WTC11 (cell line): Measurements from ENCODE around the gene ZBTB48. TPM values are rescaled to one million over a fixed set of nuclear protein-coding genes. Genes with fewer than 3 reads are reported as not detected.

Experiments
- ATAC-seq: fragments of 200-7000 bp; cut with Tn5 transposase; 2 replicates; pipeline ENCODE4 v1.10.0; 2021; ENCODE audit warnings: mild to moderate bottlenecking, moderate library complexity
- CTCF ChIA-PET: fragments of 300-600 bp; sonication (Branson Sonifier 250); formaldehyde crosslinking; loops from one replicate; lab custom pipeline; 2021; ENCODE audit warnings: antibody characterized with exemption; lab: Charles Lee
- POLR2A ChIA-PET: fragments of 350-600 bp; sonication (Branson Sonifier 250); formaldehyde crosslinking; loops from one replicate; lab custom pipeline; 2021; ENCODE audit warnings: antibody characterized with exemption; lab: Charles Lee
- DNase-seq: peaks from one replicate; pipeline ENCODE4 v3.0.0; 2021; ENCODE audit warnings: low spot score
- H3K27ac Mint-ChIP-seq: 2 replicates; pipeline ENCODE4 v1.8.0; 2021; ENCODE audit warnings: mixed read lengths
- H3K27me3 Mint-ChIP-seq: 2 replicates; pipeline ENCODE4 v1.8.0; 2021; ENCODE audit warnings: low read depth, mild to moderate bottlenecking, moderate library complexity, mixed read lengths
- H3K36me3 Mint-ChIP-seq: 2 replicates; pipeline ENCODE4 v1.8.0; 2021; ENCODE audit warnings: mixed read lengths
- H3K4me1 Mint-ChIP-seq: 2 replicates; pipeline ENCODE4 v1.8.0; 2022; ENCODE audit warnings: mixed read lengths
- H3K4me3 Mint-ChIP-seq: 2 replicates; pipeline ENCODE4 v1.8.0; 2021; ENCODE audit warnings: mild to moderate bottlenecking, moderate library complexity, mixed read lengths
- H3K9me3 Mint-ChIP-seq: 2 replicates; pipeline ENCODE4 v1.8.0; 2021; ENCODE audit warnings: mixed read lengths
- GTF2I ChIP-seq: fragments of 250-450 bp; sonication (Bioruptor Pico); conservative IDR thresholded peaks from 2 replicates; pipeline ENCODE4 v1.4.0; 2021; ENCODE audit warnings: mild to moderate bottlenecking
- HMGA2 ChIP-seq: fragments of 250-450 bp; sonication (Bioruptor Pico); IDR thresholded peaks from 2 replicates; pipeline ENCODE4 v1.4.0; 2021; ENCODE audit warnings: mild to moderate bottlenecking, moderate library complexity
- JUN ChIP-seq: sonication (generic); formaldehyde crosslinking; IDR thresholded peaks from 2 replicates; pipeline ENCODE4 v1.8.0; 2023; ENCODE audit warnings: mild to moderate bottlenecking, missing genetic modification reagents
- MXD4 ChIP-seq: fragments of 250-450 bp; sonication (Bioruptor Pico); IDR thresholded peaks from 2 replicates; pipeline ENCODE4 v1.8.0; 2021; ENCODE audit warnings: mild to moderate bottlenecking, moderate library complexity, borderline replicate concordance
- NR1H2 ChIP-seq: sonication (generic); formaldehyde crosslinking; IDR thresholded peaks from 2 replicates; pipeline ENCODE4 v1.9.0; 2021; ENCODE audit warnings: mild to moderate bottlenecking, moderate library complexity, missing genetic modification reagents
- OVOL2 ChIP-seq: fragments of 250-450 bp; sonication (Bioruptor Pico); IDR thresholded peaks from 2 replicates; pipeline ENCODE4 v1.9.0; 2021; ENCODE audit warnings: mild to moderate bottlenecking, borderline replicate concordance
- RELA ChIP-seq: sonication (generic); formaldehyde crosslinking; IDR thresholded peaks from 2 replicates; pipeline ENCODE4 v1.8.1; 2022; ENCODE audit warnings: missing genetic modification reagents, mild to moderate bottlenecking, borderline replicate concordance
- SMAD3 ChIP-seq: sonication (generic); formaldehyde crosslinking; IDR thresholded peaks from 2 replicates; pipeline ENCODE4 v1.8.0; 2022; ENCODE audit warnings: missing genetic modification reagents, mild to moderate bottlenecking, borderline replicate concordance
- TEAD1 ChIP-seq: sonication (generic); formaldehyde crosslinking; IDR thresholded peaks from 2 replicates; pipeline ENCODE4 v1.8.0; 2022; ENCODE audit warnings: mild to moderate bottlenecking, missing genetic modification reagents
- ZNF121 ChIP-seq: sonication (generic); formaldehyde crosslinking; IDR thresholded peaks from 2 replicates; pipeline ENCODE4 v1.8.0; 2023; ENCODE audit warnings: missing genetic modification reagents
- ZNF219 ChIP-seq: sonication (generic); formaldehyde crosslinking; IDR thresholded peaks from 2 replicates; pipeline ENCODE4 v1.8.0; 2023; ENCODE audit warnings: missing genetic modification reagents, mild to moderate bottlenecking, borderline replicate concordance
- ZNF232 ChIP-seq: sonication (generic); formaldehyde crosslinking; IDR thresholded peaks from 2 replicates; pipeline ENCODE4 v1.8.0; 2022; ENCODE audit warnings: mild to moderate bottlenecking, missing genetic modification reagents
- ZNF263 ChIP-seq: sonication (generic); formaldehyde crosslinking; IDR thresholded peaks from 2 replicates; pipeline ENCODE4 v1.8.1; 2022; ENCODE audit warnings: low read depth, mild to moderate bottlenecking, moderate library complexity, missing genetic modification reagents
- ZNF416 ChIP-seq: fragments of 250-450 bp; sonication (Bioruptor Pico); IDR thresholded peaks from 2 replicates; pipeline ENCODE4 v1.9.0; 2021; ENCODE audit warnings: mild to moderate bottlenecking, inconsistent platforms
- ZNF423 ChIP-seq: fragments of 250-450 bp; sonication (Bioruptor Pico); IDR thresholded peaks from 2 replicates; pipeline ENCODE4 v2.1.2; 2022; ENCODE audit warnings: mild to moderate bottlenecking, moderate library complexity
- ZNF671 ChIP-seq: fragments of 250-450 bp; sonication (Bioruptor Pico); IDR thresholded peaks from 2 replicates; pipeline ENCODE4 v1.8.0; 2021; ENCODE audit warnings: mild to moderate bottlenecking
- total RNA-seq: library from RNA; stranded (reverse); gene quantifications from 3 replicates; pipeline ENCODE4 v1.2.3, GENCODE V29; 2021
- TF ChIP-seq, protein P1 (sequence below): sonication (generic); formaldehyde crosslinking; IDR thresholded peaks from 2 replicates; pipeline ENCODE4 v1.8.1; 2023; ENCODE audit warnings: mild to moderate bottlenecking, moderate library complexity, missing genetic modification reagents
- TF ChIP-seq, protein P2 (sequence below): fragments of 250-450 bp; sonication (Bioruptor Pico); IDR thresholded peaks from 2 replicates; pipeline ENCODE4 v1.9.0; 2021; ENCODE audit warnings: mild to moderate bottlenecking
- TF ChIP-seq, protein P3 (sequence below): sonication (generic); formaldehyde crosslinking; IDR thresholded peaks from 2 replicates; pipeline ENCODE4 v1.8.1; 2023; ENCODE audit warnings: mild to moderate bottlenecking, missing genetic modification reagents
- TF ChIP-seq, protein P4 (sequence below): sonication (generic); formaldehyde crosslinking; IDR thresholded peaks from 2 replicates; pipeline ENCODE4 v1.8.1; 2023; ENCODE audit warnings: mild to moderate bottlenecking, missing genetic modification reagents, moderate library complexity
- TF ChIP-seq, protein P5 (sequence below): sonication (generic); formaldehyde crosslinking; IDR thresholded peaks from 2 replicates; pipeline ENCODE4 v1.8.0; 2023; ENCODE audit warnings: mild to moderate bottlenecking, missing genetic modification reagents
- TF ChIP-seq, protein P6 (sequence below): sonication (generic); formaldehyde crosslinking; IDR thresholded peaks from 2 replicates; pipeline ENCODE4 v1.8.0; 2023; ENCODE audit warnings: missing genetic modification reagents

ZBTB48 gene
- total RNA-seq, 1 experiment from 2014 or later, result 29.1 TPM

DNA sequence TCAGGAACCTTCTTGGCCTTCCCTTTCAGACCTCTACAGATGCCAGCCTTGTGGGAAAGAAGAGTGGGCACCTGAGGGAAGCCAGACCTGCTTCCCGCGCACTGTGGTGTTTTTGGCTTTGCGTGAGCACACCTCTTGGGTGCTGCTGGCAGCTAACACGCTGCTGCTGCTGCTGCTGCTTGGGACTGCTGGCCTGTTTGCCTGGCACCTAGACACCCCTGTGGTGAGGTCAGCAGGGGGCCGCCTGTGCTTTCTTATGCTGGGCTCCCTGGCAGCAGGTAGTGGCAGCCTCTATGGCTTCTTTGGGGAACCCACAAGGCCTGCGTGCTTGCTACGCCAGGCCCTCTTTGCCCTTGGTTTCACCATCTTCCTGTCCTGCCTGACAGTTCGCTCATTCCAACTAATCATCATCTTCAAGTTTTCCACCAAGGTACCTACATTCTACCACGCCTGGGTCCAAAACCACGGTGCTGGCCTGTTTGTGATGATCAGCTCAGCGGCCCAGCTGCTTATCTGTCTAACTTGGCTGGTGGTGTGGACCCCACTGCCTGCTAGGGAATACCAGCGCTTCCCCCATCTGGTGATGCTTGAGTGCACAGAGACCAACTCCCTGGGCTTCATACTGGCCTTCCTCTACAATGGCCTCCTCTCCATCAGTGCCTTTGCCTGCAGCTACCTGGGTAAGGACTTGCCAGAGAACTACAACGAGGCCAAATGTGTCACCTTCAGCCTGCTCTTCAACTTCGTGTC, 995 bp upstream of the ZBTB48 start:
- Mint-ChIP-seq H3K27me3 (no peaks in the 10 kb centered on the region), H3K4me3 (peak overlapping the region; percentile 85), H3K4me1 (peaks cover 14% of the 10 kb centered on the region), H3K36me3 (peaks cover 3% of the 10 kb centered on the region; the same call in 1 of the 2 replicates), H3K9me3 (no peaks in the 10 kb centered on the region), H3K27ac (peak overlapping the region; percentile 14; the same call in 1 of the 2 replicates)
- ATAC-seq (no peak), DNase-seq (no peak)
- ChIA-PET POLR2A (no interaction called here), CTCF (interaction anchor here (0.6 to 1.4 kb wide), 3 partner anchors 56 to 1351 kb away, joined by 4 to 5 read pairs (median 4); no protein-coding TSS in a partner anchor)
- TF ChIP-seq ZNF219 (CRISPR knock-in tag), result no peak
- no peak for TF ChIP-seq ZNF121
- no peak for TF ChIP-seq MXD4
- TF ChIP-seq ZNF416 (CRISPR knock-in tag), result no peak
- TF ChIP-seq, protein P1, sequence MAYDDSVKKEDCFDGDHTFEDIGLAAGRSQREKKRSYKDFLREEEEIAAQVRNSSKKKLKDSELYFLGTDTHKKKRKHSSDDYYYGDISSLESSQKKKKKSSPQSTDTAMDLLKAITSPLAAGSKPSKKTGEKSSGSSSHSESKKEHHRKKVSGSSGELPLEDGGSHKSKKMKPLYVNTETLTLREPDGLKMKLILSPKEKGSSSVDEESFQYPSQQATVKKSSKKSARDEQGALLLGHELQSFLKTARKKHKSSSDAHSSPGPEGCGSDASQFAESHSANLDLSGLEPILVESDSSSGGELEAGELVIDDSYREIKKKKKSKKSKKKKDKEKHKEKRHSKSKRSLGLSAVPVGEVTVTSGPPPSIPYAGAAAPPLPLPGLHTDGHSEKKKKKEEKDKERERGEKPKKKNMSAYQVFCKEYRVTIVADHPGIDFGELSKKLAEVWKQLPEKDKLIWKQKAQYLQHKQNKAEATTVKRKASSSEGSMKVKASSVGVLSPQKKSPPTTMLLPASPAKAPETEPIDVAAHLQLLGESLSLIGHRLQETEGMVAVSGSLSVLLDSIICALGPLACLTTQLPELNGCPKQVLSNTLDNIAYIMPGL (CRISPR knock-in tag), result no peak
- no peak for TF ChIP-seq ZNF263 (CRISPR knock-in tag)
- no peak for TF ChIP-seq GTF2I (CRISPR knock-in tag)
- TF ChIP-seq, protein P2, sequence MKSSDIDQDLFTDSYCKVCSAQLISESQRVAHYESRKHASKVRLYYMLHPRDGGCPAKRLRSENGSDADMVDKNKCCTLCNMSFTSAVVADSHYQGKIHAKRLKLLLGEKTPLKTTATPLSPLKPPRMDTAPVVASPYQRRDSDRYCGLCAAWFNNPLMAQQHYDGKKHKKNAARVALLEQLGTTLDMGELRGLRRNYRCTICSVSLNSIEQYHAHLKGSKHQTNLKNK (CRISPR knock-in tag), result no peak
- no peak for TF ChIP-seq JUN (CRISPR knock-in tag)
- no peak for TF ChIP-seq RELA (CRISPR knock-in tag)
- TF ChIP-seq ZNF423, result no peak
- no peak for TF ChIP-seq HMGA2 (CRISPR knock-in tag)

DNA sequence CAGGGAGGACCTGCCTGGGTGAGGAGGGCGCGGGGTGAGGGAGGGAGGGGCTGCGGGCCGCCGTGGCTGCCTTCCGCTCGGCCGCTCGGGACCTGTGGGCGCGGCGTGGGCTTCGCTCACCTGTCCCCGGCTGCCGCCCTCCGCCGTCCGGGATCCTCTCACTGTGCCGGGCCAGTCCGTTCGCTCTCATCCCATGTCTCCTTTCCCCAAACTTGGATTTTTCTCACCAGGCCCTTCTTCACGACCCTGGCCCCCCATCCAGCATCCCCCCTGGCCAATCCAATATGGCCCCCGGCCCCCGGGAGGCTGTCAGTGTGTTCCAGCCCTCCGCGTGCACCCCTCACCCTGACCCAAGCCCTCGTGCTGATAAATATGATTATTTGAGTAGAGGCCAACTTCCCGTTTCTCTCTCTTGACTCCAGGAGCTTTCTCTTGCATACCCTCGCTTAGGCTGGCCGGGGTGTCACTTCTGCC, 362 bp downstream of the ZBTB48 start:
- peak overlapping the region; percentile 85 for H3K4me3 Mint-ChIP-seq
- H3K4me1 Mint-ChIP-seq, result peaks cover 17% of the 10 kb centered on the region
- ChIA-PET CTCF (interaction anchor here (1.0 to 2.9 kb wide), 11 partner anchors 22 to 375 kb away, joined by 3 to 20 read pairs (median 5); partner anchors contain the start of genes KLHL21, NOL9 and TAS1R1), POLR2A (interaction anchor here (0.6 to 2.0 kb wide), 5 partner anchors 15 to 89 kb away, joined by 3 to 5 read pairs (median 3); partner anchors contain the start of genes NOL9 and TAS1R1)
- TF ChIP-seq NR1H2 (CRISPR knock-in tag) (no peak), ZNF232 (0 out of 2 replicates have a peak, but pooled peaks have one; percentile 27)
- H3K27ac Mint-ChIP-seq, result peak overlapping the region; percentile 41; the same call in 1 of the 2 replicates
- peaks cover 3% of the 10 kb centered on the region; the same call in 1 of the 2 replicates for H3K36me3 Mint-ChIP-seq
- ATAC-seq, result peak; percentile 9; the same call in 1 of the 2 replicates
- no peaks in the 10 kb centered on the region for H3K27me3 Mint-ChIP-seq
- no peaks in the 10 kb centered on the region for H3K9me3 Mint-ChIP-seq
- DNase-seq, result no peak

DNA sequence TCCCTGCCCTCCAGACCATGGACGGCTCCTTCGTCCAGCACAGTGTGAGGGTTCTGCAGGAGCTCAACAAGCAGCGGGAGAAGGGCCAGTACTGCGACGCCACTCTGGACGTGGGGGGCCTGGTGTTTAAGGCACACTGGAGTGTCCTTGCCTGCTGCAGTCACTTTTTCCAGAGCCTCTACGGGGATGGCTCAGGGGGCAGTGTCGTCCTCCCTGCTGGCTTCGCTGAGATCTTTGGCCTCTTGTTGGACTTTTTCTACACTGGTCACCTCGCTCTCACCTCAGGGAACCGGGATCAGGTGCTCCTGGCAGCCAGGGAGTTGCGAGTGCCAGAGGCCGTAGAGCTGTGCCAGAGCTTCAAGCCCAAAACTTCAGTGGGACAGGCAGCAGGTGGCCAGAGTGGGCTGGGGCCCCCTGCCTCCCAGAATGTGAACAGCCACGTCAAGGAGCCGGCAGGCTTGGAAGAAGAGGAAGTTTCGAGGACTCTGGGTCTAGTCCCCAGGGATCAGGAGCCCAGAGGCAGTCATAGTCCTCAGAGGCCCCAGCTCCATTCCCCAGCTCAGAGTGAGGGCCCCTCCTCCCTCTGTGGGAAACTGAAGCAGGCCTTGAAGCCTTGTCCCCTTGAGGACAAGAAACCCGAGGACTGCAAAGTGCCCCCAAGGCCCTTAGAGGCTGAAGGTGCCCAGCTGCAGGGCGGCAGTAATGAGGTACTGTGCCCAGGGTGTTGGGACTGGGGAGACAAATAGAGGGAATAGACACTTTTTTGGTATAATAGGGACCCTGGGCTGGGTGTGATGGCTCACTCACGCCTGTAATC, 1.0 kb downstream of the ZBTB48 start:
- Mint-ChIP-seq H3K9me3 (no peaks in the 10 kb centered on the region), H3K27me3 (no peaks in the 10 kb centered on the region), H3K27ac (peak overlapping the region; percentile 60), H3K36me3 (peaks cover 3% of the 10 kb centered on the region; the same call in 1 of the 2 replicates), H3K4me3 (peak overlapping the region; percentile 85), H3K4me1 (peaks cover 17% of the 10 kb centered on the region)
- CTCF ChIA-PET, result interaction anchor here (0.7 to 2.9 kb wide), 5 partner anchors 21 to 90 kb away, joined by 3 to 20 read pairs (median 5); partner anchors contain the start of genes KLHL21, NOL9 and TAS1R1
- DNase-seq, result no peak
- POLR2A ChIA-PET, result interaction anchor here (0.6 to 2.0 kb wide), 4 partner anchors 8 to 90 kb away, joined by 3 to 5 read pairs (median 4); no protein-coding TSS in a partner anchor
- ATAC-seq, result no peak
- TF ChIP-seq, protein P3, sequence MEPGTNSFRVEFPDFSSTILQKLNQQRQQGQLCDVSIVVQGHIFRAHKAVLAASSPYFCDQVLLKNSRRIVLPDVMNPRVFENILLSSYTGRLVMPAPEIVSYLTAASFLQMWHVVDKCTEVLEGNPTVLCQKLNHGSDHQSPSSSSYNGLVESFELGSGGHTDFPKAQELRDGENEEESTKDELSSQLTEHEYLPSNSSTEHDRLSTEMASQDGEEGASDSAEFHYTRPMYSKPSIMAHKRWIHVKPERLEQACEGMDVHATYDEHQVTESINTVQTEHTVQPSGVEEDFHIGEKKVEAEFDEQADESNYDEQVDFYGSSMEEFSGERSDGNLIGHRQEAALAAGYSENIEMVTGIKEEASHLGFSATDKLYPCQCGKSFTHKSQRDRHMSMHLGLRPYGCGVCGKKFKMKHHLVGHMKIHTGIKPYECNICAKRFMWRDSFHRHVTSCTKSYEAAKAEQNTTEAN (CRISPR knock-in tag), result no peak
- TF ChIP-seq ZNF263 (CRISPR knock-in tag) (no peak), ZNF671 (CRISPR knock-in tag) (no peak), TEAD1 (CRISPR knock-in tag) (no peak), OVOL2 (CRISPR knock-in tag) (no peak), SMAD3 (no peak)
- TF ChIP-seq, protein P4, sequence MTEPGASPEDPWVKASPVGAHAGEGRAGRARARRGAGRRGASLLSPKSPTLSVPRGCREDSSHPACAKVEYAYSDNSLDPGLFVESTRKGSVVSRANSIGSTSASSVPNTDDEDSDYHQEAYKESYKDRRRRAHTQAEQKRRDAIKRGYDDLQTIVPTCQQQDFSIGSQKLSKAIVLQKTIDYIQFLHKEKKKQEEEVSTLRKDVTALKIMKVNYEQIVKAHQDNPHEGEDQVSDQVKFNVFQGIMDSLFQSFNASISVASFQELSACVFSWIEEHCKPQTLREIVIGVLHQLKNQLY (CRISPR knock-in tag), result no peak
- TF ChIP-seq, protein P5, sequence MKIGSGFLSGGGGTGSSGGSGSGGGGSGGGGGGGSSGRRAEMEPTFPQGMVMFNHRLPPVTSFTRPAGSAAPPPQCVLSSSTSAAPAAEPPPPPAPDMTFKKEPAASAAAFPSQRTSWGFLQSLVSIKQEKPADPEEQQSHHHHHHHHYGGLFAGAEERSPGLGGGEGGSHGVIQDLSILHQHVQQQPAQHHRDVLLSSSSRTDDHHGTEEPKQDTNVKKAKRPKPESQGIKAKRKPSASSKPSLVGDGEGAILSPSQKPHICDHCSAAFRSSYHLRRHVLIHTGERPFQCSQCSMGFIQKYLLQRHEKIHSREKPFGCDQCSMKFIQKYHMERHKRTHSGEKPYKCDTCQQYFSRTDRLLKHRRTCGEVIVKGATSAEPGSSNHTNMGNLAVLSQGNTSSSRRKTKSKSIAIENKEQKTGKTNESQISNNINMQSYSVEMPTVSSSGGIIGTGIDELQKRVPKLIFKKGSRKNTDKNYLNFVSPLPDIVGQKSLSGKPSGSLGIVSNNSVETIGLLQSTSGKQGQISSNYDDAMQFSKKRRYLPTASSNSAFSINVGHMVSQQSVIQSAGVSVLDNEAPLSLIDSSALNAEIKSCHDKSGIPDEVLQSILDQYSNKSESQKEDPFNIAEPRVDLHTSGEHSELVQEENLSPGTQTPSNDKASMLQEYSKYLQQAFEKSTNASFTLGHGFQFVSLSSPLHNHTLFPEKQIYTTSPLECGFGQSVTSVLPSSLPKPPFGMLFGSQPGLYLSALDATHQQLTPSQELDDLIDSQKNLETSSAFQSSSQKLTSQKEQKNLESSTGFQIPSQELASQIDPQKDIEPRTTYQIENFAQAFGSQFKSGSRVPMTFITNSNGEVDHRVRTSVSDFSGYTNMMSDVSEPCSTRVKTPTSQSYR (CRISPR knock-in tag), result no peak
- TF ChIP-seq, protein P6, sequence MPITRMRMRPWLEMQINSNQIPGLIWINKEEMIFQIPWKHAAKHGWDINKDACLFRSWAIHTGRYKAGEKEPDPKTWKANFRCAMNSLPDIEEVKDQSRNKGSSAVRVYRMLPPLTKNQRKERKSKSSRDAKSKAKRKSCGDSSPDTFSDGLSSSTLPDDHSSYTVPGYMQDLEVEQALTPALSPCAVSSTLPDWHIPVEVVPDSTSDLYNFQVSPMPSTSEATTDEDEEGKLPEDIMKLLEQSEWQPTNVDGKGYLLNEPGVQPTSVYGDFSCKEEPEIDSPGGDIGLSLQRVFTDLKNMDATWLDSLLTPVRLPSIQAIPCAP (CRISPR knock-in tag), result no peak
